ENCODE results near the gene PHRF1. TPM values are rescaled to one million over a fixed set of nuclear protein-coding genes. Genes with fewer than 3 reads are reported as not detected.

Gene PHRF1
- total and polyA plus RNA-seq, 2 donors (not counting 3 experiments of a cell fraction or from before 2014, with no cell fraction given): 14.2 to 39.4 TPM

- Histone ChIP-seq H4K20me1 (replicated peaks; ENCODE audit: control insufficient read depth, extremely low read depth, insufficient read depth, low read length) (no peaks in the 10 kb centered on the region), H3K9ac (replicated peaks; ENCODE audit: extremely low read depth, insufficient read depth, low read length) (no peak overlapping the region), H2AFZ (ENCODE audit: low read depth, low read length) (no peak overlapping the region), H3K27me3 (ENCODE audit: control insufficient read depth in 2 of 2, insufficient read depth in 2 of 2, low read length in 2 of 2) (no peaks in the 10 kb centered on the region), H3K4me3 (replicated peaks in 1 of 3; ENCODE audit: insufficient read depth in 1 of 3, low read depth in 1 of 3, low read length in 3 of 3) (no peak overlapping the region), H3K27ac (ENCODE audit: insufficient read depth, low read depth, low read length) (no peak overlapping the region), H3K9me1 (replicated peaks; ENCODE audit: control insufficient read depth, extremely low read depth, insufficient read depth, low read length) (no peaks in the 10 kb centered on the region), H3K9me3 (replicated peaks; ENCODE audit: control insufficient read depth, insufficient read depth, low read length) (no peaks in the 10 kb centered on the region), H3K4me2 (ENCODE audit: insufficient read depth, low read length) (no peak overlapping the region), H3K36me3 (ENCODE audit: control insufficient read depth in 2 of 2, extremely low read depth in 1 of 2, insufficient read depth in 2 of 2, low read length in 2 of 2) (peaks cover 20 to 42% of the 10 kb centered on the region in 2 experiments), H3K79me2 (ENCODE audit: control insufficient read depth, insufficient read depth, low read length) (peaks cover 12% of the 10 kb centered on the region), H3K4me1 (ENCODE audit: control insufficient read depth, extremely low read depth, insufficient read depth, low read length) (peaks cover 11% of the 10 kb centered on the region)
- ChIA-PET CTCF (no interaction called here), POLR2A (interaction anchor here (0.8 kb wide), 1 partner anchor 107 kb away, joined by 7 read pairs; no protein-coding TSS in a partner anchor)
- intact Hi-C loops (cut with micrococcal nuclease) (no loop called here), dilution Hi-C loops (cut with MboI; ENCODE audit: extremely low pct_ligation_motif_present, low sequenced_read_pairs) (no loop called here)
- DNase-seq (ENCODE audit: low read depth, low spot score): no peak
- BruUV-seq (replicated peaks): no TSS peak
- FAIRE-seq: no peak
- no peak for TF ChIP-seq FOS (IDR thresholded peaks at IDR 0.05; ENCODE audit: borderline replicate concordance, insufficient read depth, low read length)
- TF ChIP-seq MAX (IDR thresholded peaks at IDR 0.05; ENCODE audit: insufficient read depth, insufficient read length): no peak
- TF ChIP-seq POLR2A (IDR thresholded peaks at IDR 0.05; ENCODE audit: low read depth, low read length): no peak
- no peak for TF ChIP-seq JUN (IDR thresholded peaks at IDR 0.05; ENCODE audit: borderline replicate concordance, insufficient read depth, insufficient read length, low read depth)
- TF ChIP-seq GATA2 (IDR thresholded peaks at IDR 0.05; ENCODE audit: insufficient read depth, insufficient read length, low read depth, low read length): no peak
- no peak for TF ChIP-seq CTCF (IDR thresholded peaks at IDR 0.05; ENCODE audit: extremely low read depth in 1 of 2, insufficient read depth in 1 of 2, low read depth in 1 of 2, low read length in 2 of 2)
- no peak for TF ChIP-seq EZH2 (IDR thresholded peaks at IDR 0.05; ENCODE audit: borderline replicate concordance, low read depth, low read length, severe bottlenecking)
- no peak for TF ChIP-seq MYC (IDR thresholded peaks at IDR 0.05; ENCODE audit: low read depth, low read length)
- no peak for TF ChIP-seq POLR2AphosphoS5 (IDR thresholded peaks at IDR 0.05; ENCODE audit: insufficient read depth, low read depth, low read length)
Measured at GRCh38 chr11:590997-591396, 14.7 kb downstream of the PHRF1 start.
